HUES6 (cell line): ENCODE measurements around the gene SLC36A2.

Experiments used
- H3K27ac ChIP-seq: 2 replicates; pipeline ENCODE4 v1.7.0; 2013; ENCODE audit warnings: low read depth, mild to moderate bottlenecking, low read length, inconsistent platforms
- H3K27me3 ChIP-seq: 2 replicates; pipeline ENCODE4 v1.6.1; 2013; ENCODE audit warnings: low read length; ENCODE audit not compliant: control insufficient read depth, insufficient read depth
- H3K36me3 ChIP-seq: 2 replicates; pipeline ENCODE4 v1.6.1; 2013; ENCODE audit warnings: low read length; ENCODE audit not compliant: control insufficient read depth, insufficient read depth
- H3K4me1 ChIP-seq: 2 replicates; pipeline ENCODE4 v1.6.1; 2013; ENCODE audit warnings: low read length; ENCODE audit not compliant: control insufficient read depth, insufficient read depth
- H3K4me3 ChIP-seq: 2 replicates; pipeline ENCODE4 v1.5.1; 2013; ENCODE audit warnings: low read depth, low read length
- H3K9ac ChIP-seq: one replicate; pipeline ENCODE4 v1.6.1; 2013; ENCODE audit warnings: mild to moderate bottlenecking, low read length
- H3K9me3 ChIP-seq: 2 replicates; pipeline ENCODE4 v1.6.1; 2013; ENCODE audit warnings: low read depth, low read length; ENCODE audit not compliant: control insufficient read depth, insufficient read depth

Gene SLC36A2

DNA sequence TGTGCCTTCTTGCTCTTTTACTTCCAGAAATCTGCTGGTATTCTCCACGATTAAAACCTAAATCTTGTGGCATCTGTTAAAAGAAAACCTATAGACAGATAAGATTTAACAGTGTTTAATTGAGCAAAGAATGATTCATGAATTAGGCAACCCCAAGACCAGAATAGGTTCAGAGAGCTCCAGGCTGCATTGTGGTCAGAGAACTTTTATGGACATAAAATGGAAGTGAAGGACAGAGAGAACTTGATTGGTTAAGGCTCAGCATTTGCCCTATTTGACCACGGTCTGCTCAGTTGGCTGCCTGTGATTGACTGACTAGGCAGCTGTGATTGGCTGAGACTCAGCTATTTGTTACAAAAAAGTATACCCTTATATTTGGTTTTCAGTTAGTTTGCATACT is 10.4 kb upstream of the SLC36A2 start:
- Histone ChIP-seq H3K4me1 (peaks cover 12% of the 10 kb centered on the region; the same call in 1 of the 2 replicates), H3K36me3 (no peaks in the 10 kb centered on the region), H3K4me3 (no peak overlapping the region), H3K9me3 (peaks cover 4% of the 10 kb centered on the region; the same call in 1 of the 2 replicates), H3K27me3 (no peaks in the 10 kb centered on the region), H3K9ac (no peak overlapping the region), H3K27ac (no peak overlapping the region)

DNA sequence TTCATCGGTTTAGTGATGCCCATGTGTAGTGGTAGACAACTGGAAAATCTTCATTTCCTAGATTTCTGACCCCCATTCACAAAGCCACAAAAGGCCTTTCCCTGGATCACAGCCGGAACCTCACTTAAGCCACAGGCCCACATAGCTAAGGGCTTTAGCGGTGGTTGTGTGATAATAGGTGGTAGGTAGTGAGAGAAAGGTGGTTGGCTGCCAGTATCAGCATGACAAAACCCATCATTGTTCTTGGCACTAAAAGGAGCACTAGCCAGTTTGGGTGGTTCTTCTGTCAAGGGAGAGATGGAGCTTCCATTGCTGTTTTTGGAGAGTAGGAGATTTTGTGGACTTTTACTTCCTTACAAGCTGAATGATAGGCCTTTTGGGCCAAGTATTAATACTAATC is 9.7 kb upstream of the SLC36A2 start:
- H3K4me3 ChIP-seq: no peak overlapping the region
- H3K27me3 ChIP-seq: no peaks in the 10 kb centered on the region
- no peak overlapping the region for H3K27ac ChIP-seq
- H3K9me3 ChIP-seq: peaks cover 2% of the 10 kb centered on the region; the same call in 1 of the 2 replicates
- H3K4me1 ChIP-seq: peaks cover 12% of the 10 kb centered on the region; the same call in 1 of the 2 replicates
- no peaks in the 10 kb centered on the region for H3K36me3 ChIP-seq
- no peak overlapping the region for H3K9ac ChIP-seq

DNA sequence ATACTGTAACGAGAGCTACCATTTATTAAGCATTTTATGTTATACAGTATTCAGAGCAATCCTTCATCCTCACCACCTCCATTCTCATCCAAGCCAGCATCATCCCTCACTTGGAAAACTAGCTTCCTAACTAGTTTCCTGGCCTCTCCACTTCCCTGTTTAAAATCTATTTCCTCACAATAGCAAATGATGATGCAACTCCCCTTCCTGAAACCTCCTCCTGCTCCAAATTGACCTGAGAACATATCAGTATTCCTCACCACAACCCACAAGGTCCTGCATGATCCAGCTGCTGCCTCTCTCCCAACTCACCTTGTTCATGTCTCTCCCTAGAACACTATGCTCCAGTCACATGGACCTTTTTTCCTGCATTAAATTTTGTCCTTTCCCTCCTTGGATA is 4.3 kb upstream of the SLC36A2 start:
- no peak overlapping the region for H3K4me3 ChIP-seq
- no peak overlapping the region for H3K27ac ChIP-seq
- H3K27me3 ChIP-seq: peaks cover 6% of the 10 kb centered on the region; the same call in 1 of the 2 replicates
- H3K36me3 ChIP-seq: no peaks in the 10 kb centered on the region
- H3K9ac ChIP-seq: no peak overlapping the region
- H3K9me3 ChIP-seq: no peaks in the 10 kb centered on the region
- peaks cover 11% of the 10 kb centered on the region for H3K4me1 ChIP-seq

DNA sequence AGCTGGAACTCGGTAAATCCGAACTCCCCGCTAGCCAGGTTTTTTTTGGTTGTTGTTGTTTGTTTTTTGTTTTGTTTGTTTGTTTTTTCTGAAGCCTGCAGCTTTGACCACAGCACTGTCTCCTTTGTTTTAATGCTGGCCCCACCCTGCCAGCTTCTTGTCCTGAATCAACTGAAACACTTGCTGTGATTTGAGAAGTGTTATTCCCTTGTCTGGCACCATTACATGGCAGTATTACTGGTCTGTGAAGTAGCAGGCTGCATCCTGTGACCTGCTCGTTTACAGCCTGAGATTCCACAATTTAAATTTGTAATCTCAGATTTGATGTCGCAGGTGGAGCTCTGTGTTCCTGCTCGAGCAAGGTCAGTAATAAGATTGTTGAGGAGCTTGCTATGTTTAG is 1.4 kb upstream of the SLC36A2 start:
- Histone ChIP-seq H3K4me3 (no peak overlapping the region), H3K36me3 (no peaks in the 10 kb centered on the region), H3K27me3 (peaks cover 13% of the 10 kb centered on the region; the same call in 1 of the 2 replicates), H3K9ac (no peak overlapping the region), H3K4me1 (peaks cover 22% of the 10 kb centered on the region), H3K27ac (no peak overlapping the region), H3K9me3 (no peaks in the 10 kb centered on the region)

DNA sequence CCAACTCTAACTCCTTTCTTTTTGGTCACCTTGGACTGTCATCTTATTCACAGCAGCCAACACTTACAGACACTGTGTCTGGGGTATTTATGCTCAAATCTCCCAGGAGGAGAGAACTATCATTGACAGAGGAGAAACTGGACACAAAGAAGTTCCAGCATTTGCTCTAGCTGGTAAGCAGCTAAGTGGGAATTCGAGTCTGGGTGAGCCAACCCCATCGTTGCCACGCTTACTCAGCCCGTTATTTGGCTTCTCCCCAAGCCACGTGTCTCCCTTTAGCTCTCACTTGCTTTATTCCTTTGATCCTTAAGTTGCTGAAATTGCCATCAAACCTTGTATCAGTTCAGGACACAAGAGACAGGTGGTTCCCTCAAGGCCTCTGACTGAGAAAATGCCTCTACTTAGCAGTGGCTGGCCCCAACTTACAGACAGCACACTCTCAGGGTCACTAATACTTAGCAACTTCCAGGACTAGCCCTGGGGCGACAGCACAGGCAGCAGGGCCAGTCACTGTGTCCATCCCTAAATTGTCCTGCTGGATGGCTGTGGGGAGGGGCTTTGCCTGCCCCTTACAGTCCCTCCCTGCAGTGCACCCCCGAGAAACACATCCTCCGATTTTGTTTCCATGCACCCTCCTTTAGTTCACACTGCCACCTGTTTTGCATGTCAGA is 1.4 kb downstream of the SLC36A2 start:
- peaks cover 37% of the 10 kb centered on the region for H3K27me3 ChIP-seq
- H3K9me3 ChIP-seq: no peaks in the 10 kb centered on the region
- no peak overlapping the region for H3K9ac ChIP-seq
- H3K4me3 ChIP-seq: no peak overlapping the region
- peaks cover 22% of the 10 kb centered on the region for H3K4me1 ChIP-seq
- H3K27ac ChIP-seq: no peak overlapping the region
- no peaks in the 10 kb centered on the region for H3K36me3 ChIP-seq

DNA sequence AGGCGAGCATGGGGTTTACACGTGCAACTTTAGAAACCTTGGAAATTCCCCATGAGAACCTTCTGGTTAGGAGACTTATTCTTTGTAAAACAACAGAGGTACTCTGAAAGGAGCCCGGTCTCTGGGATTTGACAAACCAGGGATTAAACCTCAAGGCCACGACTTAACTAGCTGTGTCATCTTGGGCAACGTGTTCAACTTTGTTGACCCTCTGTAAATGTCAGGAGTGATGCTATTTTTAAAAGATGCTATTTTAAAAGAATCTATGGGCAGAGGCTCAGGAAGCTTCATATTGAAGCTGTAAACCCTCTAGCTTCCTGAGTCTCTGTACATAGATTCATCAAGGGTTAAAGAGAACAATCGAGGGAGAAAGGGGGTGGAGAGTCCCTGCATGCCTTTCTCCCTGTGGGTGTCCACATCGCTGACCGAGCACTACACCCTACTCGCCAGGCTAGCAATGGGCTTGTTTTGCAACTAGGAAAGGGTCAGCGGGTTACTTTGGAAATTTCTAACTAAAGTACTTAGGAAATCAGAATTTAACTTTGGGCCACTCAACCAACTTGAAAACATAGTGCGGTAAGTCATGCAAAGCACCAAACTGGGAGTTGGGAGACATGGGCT is 2.1 kb downstream of the SLC36A2 start:
- peaks cover 22% of the 10 kb centered on the region for H3K4me1 ChIP-seq
- H3K9ac ChIP-seq: no peak overlapping the region
- no peaks in the 10 kb centered on the region for H3K36me3 ChIP-seq
- H3K9me3 ChIP-seq: no peaks in the 10 kb centered on the region
- H3K4me3 ChIP-seq: no peak overlapping the region
- peaks cover 37% of the 10 kb centered on the region for H3K27me3 ChIP-seq
- H3K27ac ChIP-seq: no peak overlapping the region

DNA sequence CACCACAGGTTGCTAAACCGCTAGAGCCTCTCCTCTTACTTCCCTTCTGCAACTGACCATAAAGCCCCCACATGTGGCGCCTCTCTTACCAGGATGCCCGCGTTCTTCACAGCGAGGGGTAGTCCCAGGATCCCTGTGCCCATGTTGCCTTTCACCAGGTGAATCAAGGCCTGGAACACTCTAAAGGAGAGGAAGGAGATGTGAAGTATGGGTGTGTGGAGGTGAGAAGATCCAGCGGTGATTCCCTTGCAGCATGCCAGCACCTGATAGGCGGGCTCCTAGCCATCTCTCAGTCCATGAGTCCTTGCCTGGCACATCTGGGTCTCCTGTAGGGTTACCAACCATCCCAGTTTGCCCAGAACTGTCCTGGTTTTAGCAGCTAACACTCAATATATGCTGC is 3.3 kb downstream of the SLC36A2 start:
- H3K4me3 ChIP-seq: no peak overlapping the region
- H3K36me3 ChIP-seq: no peaks in the 10 kb centered on the region
- H3K4me1 ChIP-seq: peaks cover 19% of the 10 kb centered on the region
- H3K9me3 ChIP-seq: no peaks in the 10 kb centered on the region
- peaks cover 41% of the 10 kb centered on the region for H3K27me3 ChIP-seq
- no peak overlapping the region for H3K9ac ChIP-seq
- no peak overlapping the region for H3K27ac ChIP-seq

DNA sequence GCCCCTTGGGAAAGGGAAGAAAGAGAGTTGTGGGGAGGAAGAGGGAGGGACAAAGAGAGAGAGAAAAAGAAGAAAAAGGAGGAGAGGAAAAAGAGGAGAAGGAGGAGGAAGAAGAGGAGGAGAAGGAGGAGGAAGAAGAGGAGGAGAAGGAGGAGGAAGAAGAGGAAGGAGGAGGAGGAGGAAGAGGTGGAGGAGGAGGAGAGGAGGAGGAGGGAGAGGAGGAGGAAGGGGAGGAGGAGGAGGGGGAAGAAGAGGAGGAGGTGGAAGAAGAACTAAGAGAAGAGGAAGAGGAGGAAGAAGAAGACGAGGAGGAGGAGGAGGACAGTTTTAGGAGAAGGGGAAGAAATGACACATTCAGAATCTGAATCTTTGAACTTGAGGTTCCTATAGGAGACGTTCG is 7.4 kb downstream of the SLC36A2 start:
- H3K36me3 ChIP-seq: no peaks in the 10 kb centered on the region
- H3K27me3 ChIP-seq: peaks cover 35% of the 10 kb centered on the region
- H3K4me1 ChIP-seq: peaks cover 2% of the 10 kb centered on the region; the same call in 1 of the 2 replicates
- H3K4me3 ChIP-seq: no peak overlapping the region
- no peak overlapping the region for H3K27ac ChIP-seq
- no peaks in the 10 kb centered on the region for H3K9me3 ChIP-seq
- H3K9ac ChIP-seq: no peak overlapping the region

DNA sequence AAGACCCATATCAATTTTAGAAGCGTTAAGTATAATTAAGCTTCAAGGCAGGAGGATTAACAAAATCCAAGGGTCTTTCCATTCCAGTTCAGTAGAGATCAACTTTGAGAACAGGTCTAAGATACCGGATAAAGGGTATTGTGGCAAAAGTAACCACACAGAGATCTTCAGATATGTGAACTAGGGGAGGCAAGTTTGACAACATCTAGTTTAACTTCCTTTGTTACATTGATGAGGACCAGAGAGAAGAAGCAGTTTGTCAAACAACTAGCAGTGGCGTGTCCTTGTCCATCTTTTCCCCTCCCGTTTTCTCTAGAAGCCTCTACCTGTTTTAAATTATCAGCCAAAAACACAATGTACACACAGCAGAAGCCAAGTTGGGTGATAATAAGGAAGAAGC is 8.6 kb downstream of the SLC36A2 start:
- Histone ChIP-seq H3K9ac (no peak overlapping the region), H3K36me3 (no peaks in the 10 kb centered on the region), H3K4me1 (no peaks in the 10 kb centered on the region), H3K4me3 (no peak overlapping the region), H3K27ac (no peak overlapping the region), H3K9me3 (no peaks in the 10 kb centered on the region), H3K27me3 (peaks cover 28% of the 10 kb centered on the region)

DNA sequence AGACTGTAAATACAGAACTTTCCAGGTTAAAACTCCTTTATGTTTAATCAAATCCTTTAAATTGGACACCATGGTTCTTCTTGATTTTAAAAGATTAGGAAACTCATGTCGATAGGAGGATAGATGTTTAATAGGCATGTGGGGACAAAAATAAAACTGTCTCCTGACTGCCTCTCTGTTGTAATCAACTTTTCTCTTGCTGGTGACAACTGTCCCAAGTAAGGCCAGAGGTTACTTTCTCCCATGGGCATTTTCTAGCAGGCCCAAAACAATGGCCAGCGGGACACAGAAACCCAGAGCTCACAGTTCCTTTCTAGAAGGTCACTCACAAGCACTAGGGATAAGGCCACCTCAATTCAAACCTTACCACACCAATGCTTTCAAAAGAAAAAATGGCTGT is 14.5 kb downstream of the SLC36A2 start:
- Histone ChIP-seq H3K9ac (no peak overlapping the region), H3K4me3 (no peak overlapping the region), H3K27ac (no peak overlapping the region), H3K27me3 (no peaks in the 10 kb centered on the region), H3K36me3 (no peaks in the 10 kb centered on the region), H3K4me1 (no peaks in the 10 kb centered on the region), H3K9me3 (no peaks in the 10 kb centered on the region)

DNA sequence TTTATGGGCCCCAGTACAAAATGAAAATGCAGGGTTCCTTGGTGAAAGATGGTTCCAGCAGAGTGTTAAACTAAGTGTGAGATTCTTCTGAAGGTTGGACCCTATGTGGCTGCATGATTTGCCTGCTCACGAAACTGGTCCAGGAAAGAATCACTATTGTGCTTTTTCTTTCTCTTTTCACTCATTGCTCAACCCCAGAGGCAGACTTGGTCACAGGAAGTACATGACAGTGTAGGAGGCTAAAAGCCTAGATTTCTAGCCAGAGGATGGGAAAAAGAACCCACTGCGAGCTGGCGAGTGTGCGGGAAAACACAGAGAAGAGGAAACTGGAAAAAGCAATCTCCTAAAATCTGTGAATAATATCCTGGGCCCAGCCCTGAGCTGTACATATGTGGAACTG is 18.6 kb downstream of the SLC36A2 start:
- H3K9me3 ChIP-seq: no peaks in the 10 kb centered on the region
- no peaks in the 10 kb centered on the region for H3K27me3 ChIP-seq
- H3K4me1 ChIP-seq: no peaks in the 10 kb centered on the region
- H3K27ac ChIP-seq: no peak overlapping the region
- no peak overlapping the region for H3K4me3 ChIP-seq
- no peaks in the 10 kb centered on the region for H3K36me3 ChIP-seq
- no peak overlapping the region for H3K9ac ChIP-seq
